Measurements from ENCODE around the gene COL23A1.

The COL23A1 gene

DNA sequence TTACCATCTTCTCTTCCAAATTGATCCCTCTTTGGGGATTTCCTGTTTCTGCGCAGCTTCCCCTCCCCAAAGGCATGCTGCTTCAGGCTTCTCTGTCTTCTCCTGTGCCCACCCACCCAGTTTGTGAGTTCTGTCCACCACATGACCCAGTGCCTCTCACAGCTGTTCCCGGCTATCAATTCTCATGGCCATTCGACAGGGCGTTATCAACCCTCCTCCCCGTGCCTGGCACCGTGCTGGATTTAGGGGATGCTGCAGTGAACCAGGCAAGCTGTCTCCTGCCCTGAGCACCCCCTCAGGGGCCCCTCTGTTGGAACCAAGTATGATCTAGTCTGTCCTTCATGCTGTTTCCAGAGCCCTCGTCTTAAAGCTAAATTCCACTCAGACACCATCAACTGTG, 38.7 kb downstream of the COL23A1 start:
- no peak for DNase-seq

DNA sequence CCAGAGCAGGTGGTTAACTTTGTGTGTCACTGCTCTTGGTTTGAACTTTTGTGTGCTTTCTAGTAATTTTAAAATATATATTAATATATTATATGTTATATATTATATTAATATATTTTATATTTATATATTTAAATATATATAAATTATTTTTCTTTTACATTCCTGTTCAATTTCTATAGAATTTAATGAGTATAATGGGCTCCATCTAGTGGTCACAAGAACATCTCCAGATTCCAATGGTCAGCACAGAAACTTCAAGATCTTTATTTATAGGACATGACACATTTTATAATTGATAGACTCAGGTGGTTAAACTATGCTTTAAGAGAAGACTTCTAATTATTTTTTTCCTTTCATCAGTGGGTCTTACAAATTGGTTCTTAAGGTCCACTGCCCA, 39.1 kb downstream of the COL23A1 start:
- DNase-seq: no peak

DNA sequence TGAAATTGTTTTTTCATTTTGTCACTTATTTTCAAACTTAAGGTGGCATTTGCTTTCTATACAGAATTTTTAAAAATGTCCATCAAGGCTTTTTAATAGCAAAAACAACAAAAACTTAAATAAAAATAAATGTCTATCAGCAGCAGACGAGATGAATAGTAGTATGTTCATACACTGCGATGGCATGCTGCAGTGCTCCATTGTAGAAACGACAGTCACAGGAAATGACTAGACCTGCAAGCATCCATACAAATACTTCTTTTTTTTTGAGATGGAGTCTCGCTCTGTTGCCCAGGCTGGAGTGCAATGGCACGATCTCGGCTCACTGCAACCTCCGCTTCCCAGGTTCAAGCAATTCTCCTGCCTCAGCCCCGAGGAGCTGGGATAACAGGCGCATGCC, 41.4 kb downstream of the COL23A1 start:
- no peak for DNase-seq

DNA sequence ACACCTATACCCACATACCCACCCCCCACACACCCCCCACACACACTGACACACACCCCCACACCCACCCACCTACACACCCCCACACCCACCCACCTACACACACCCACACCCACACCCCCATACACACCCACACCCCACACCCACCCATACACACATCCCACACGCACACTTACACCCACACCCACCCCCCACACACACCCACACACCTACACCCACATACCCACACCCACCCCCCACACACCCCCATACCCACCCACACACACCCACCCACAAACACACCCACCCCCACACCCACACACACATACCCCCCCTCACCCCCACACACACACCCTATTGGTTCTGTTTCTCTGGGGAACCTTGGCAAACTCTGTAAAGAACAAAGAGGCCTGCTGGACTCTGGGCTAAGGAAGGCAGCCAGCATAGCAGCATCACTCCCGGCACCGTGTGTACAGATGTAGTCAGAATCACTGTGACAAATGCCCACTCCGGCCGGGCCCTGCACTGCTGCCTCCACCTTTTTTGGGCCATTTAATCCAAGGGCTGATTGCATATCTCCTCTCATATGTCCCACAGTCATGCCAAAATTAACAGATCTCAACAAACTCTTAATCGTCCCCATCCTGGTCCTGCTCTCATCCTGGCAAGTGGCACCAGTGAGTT, 42.3 kb downstream of the COL23A1 start:
- DNase-seq: no peak

DNA sequence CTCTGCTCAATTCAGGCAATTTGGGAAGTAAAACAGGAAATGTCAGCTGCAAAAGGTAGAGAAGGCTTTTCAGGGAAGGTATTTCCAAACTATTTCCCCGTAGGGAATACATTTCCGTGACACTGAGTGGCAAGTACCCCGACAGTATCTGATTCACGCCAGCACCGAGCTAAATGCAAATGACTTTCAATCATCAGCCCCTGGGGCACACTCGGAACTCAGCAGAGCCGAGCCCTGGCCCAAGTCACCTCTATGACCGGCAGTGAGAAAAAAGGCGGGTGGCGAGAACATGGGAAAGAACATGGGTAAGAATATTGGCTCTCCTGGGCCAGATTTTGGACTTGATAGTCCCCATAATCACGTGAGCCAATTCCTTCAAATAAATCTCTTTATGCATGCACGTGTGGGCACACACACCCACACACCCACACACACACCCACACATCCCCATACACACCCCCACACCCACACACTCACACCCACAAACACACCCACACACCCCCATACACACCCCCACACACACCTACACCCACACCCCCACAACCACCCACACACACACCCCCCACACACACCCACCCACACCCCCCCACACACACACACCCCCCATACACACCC, 43.0 kb downstream of the COL23A1 start:
- no peak for DNase-seq

DNA sequence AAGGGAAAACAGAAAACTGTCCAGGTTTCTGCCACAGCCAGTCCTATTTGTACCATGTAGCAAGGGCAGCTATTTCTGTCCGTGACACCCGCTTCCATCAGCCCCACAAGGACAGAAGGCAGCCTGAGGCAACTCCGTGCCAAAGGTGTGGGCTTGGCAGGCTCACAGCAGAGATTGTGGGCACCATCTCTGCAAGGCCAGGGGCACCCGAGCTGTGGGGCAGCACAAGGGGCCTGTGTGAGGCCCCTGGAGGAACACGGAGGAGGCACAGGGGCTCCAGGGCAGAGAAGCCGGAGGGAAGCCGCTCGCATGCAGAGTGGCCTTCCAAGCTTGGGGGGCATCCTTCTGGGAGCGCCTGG, 43.5 kb downstream of the COL23A1 start:
- DNase-seq: no peak

DNA sequence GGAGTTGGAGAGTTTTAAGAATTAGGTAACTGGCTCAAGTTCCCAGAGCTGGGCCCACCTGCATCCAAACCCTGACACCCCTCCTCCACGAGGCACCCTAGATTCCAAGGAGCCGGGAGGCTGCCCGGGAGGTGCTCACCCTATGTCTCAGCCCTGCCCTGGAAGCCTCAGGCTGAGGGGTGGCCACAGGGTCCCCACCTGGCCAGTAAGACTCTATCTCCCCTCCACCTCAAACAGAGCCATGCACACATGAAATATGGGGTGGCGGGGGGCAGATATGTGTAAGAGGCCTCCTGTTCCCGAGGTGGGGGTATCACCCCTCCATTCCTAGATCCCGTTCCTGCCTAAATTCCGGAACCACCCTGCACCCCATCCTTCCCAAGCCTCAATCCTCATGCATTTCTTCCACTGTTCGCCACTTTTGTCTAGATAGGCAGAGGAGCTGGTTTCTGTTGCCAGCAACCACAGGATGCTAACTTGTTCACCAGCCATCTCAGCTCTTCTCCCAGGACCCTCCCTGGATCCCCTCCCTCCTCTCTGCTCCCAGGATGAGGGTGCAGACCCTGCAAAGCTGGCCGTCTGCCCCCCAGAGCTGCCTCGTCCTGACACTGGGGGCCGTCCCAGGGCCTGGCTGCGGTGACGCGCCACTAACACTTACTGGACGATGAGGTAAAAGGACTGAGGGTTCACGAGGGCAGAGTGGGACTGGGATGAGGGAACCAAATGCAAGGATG, 44.1 kb downstream of the COL23A1 start:
- no peak for DNase-seq

DNA sequence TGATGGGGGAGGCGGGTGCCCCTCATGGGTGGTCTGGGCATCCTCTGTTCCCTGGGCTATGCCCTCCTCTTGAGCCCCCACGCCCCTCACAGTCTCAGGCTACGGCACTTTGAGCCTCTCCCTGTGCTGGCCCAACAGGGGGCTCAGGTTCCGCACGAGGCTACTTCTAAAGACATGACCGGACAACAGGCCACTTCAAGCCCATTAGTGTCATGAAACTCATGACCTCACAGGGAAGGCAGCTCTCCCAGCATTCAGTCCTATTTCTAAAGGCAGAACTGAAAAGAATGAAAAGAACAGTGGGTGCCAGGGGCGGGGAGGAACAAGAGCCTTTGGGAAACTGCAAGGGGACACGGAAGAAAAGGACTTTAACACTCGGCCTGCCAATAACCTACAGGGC, 45.0 kb downstream of the COL23A1 start:
- no peak for DNase-seq

DNA sequence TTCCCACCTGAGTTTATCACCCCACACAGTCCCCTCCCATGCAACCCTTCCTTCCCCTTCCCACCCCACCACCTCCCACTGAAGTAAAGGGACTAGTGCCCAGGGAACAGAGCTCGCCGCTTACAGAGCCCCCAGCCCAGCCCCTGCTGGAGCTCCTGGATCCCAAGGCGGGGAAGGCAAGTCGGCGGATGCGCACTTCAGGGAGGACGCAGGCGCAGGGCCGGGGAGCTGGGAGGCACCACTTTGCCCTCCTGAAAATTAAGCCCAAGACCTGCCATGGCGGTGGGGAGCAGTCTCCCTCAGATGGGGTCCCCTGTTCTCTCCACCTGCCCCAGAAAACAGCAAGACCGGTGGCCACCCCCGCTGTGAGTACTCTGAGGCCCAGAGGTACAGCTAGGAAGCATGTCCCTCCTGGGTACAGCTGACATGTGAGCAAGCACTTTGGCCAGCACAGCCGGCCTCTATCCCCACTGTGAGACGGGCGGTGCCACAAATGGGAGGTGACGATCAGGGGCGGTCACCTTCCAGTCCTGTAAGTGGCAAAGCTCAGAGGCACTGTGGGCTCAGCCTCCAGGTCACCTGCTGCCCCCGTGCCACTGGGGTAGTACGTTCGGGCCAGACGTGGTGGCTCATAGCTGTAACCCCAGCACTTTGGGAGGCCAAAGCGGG, 45.9 kb downstream of the COL23A1 start:
- no peak for DNase-seq

DNA sequence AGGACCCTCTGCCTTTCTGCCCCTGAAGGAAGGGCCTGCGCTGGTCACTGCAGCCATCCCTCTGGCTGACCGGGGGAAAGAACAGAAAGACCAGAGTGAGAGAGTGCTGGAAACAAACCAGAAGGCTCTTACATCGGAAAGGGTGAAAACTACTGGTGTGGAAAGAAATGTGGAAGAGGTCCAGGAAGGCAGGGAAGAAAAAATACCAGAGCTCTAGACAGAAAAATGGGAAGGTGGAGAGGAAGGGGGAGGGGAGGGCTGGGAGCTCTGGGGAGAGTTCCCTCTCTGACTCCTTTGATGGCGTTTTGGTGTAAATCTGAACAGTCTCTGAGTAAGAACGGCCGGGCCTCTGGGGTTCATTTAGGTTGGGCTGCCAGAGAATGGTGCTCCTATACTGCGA, 47.7 kb downstream of the COL23A1 start:
- DNase-seq: no peak

DNA sequence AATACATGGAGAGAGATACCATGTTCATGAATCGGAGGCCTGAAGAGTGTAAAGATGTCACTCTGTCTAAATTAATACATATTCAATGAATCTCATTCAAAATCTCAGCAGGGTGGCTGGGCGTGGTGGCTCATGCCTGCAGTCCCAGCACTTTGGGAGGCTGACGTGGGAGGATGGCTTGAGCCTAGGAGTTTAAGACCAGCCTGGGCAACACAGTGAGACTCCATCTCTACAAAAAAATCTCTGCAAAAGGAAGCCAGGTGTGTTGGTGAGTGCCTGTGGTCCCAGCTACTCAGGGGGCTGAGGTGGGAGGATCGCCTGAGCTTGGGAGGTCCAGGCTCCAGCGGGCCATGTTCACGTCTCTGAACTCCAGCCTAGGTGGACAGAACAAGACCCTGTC, 49.7 kb downstream of the COL23A1 start:
- no peak for DNase-seq

DNA sequence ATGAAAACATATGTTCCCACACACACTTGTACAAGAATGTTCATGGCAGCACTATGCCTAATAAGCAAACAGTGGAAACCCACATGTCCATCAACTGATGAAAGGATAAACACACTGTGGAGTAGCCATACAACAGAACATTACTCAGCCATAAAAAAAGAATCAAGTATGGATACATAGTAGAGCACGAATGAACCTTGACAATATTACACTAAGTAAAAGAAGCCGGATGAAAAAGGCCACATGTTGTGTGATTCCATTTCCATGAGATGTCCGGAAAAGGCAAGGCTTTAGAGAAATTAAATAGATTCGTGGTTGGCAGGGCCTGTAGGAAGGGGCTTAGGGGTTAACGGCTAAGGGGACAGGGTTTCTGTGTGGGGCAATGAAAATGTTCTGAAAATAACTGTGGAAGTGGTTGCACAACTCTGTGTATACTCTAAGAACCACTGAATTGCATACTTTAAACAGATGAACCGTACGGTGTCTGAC, 51.4 kb downstream of the COL23A1 start:
- no peak for DNase-seq

DNA sequence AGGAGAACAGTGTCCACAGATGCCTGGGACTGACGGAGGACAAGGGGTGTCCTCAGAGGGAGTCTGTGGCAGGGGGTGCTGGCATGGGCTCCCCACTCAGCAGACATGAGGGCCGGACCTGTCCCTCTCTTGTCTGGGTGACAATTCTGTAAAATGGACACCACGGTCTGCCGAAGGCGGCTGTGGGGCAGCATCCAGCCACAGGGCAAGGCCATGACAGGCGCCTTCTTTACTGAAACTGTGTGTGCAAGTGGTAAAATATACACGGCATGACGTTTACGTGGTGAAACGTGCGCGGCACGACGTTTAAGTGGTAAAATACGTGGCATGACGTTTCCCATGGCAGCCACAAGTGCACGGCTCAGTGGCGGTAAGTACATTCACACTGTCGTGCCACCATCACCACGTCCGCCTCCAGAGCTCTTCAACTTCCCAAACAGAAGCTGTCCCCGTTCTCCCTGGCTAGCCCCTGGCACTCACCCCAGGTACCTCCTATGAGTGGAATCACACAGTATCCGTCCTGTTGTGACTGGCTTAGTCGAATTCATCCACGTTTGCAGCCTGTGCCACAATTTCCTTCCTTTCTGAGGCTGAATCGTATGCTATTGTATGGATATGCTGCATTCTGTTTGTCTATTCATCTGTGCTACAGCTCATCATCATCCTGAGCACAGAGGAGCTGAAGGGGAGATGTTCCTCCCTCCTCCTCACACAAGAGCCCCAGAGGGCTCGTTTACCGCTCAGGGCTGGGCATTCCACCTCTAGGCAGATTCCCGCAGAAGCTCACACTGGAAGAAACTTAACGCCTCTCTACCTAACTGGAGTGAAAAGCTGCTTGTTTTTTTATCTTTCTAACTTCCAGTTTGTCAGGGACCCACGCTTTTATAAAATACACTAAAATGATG, 52.5 kb downstream of the COL23A1 start:
- no peak for DNase-seq

DNA sequence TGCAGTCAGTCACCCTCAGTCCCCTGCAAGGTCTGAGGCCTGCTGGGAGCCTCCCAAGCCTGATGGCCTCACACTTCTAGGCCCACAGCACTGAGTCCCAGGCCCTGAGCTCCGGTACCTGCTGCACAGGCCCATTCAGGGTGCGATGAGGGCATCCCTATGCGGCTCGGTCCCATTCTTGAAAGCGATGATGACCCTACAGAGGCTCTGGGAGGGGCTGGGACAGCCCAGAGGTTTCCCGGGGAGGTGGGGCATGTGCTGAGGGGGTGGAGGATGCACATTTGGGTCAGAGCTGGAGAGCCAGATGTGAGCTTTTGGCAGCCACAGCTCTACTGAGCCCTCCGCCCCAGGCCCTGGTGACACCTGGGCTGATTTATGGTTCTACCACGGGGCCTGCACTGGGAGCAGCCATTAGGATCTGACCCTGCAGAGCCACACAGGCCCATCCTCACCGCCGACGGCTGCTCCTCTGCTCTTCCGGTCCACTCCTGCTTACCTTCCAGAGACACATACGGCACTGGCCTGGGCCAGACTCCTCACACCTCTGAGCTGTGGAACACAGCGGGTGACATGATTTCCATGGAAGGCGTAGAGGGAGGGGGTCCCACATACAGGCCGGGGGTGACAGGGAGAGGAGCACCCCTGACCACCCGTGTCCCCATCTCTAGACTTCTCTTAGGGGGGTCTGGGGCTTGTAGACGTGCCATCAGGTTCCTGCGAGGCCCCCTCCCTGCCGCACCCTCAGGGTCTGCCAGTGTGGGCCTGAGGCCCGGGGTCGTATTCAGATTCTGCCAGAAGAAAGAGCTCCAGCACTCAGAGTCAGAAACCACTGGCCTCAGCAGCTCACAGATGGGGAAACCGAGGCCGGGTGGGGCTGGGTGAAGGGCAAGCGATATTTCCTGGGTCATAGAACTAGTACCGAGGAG, 53.4 kb downstream of the COL23A1 start:
- no peak for DNase-seq

DNA sequence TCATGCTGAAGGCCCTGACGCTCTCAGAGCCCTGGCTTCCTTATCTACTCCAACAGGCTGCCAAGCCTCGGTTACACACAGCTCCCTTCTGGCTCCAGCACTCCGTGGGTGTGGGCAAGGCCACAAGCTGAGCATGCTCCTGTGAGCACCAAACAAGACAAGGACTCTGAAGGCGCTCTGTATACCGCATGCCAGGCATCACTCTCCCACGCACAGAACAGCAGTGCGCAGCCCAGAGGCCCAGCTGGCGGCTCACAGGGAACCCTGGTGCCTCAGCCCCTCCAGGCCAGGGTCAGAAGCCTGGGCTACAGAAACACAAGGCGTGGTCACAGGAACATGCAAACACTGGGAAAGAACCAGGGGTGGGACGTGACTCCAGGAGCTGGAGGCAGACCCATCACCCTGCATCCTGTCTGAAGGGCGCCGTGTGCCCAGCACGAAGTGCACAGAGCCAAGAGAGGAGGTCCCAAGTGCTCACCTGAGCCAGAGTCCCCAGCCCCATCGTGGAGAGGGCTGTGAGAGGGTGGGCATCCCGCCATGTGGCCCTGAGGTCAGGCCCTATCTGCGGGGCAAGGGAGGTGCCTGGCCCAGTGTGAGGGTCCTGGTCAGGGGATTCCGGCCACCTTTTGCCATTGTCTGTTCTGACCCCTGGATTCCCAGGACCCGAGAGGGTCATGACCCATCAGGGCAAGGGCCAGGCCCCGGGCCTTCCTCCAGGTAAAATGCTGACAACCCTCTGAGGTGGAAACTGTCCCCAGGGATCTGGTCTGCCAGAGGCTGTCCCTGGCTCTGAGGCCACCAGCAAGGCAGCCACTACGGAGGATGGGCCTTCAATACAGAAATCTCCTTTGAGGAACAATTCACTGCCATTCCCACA, 54.7 kb downstream of the COL23A1 start:
- DNase-seq: no peak

DNA sequence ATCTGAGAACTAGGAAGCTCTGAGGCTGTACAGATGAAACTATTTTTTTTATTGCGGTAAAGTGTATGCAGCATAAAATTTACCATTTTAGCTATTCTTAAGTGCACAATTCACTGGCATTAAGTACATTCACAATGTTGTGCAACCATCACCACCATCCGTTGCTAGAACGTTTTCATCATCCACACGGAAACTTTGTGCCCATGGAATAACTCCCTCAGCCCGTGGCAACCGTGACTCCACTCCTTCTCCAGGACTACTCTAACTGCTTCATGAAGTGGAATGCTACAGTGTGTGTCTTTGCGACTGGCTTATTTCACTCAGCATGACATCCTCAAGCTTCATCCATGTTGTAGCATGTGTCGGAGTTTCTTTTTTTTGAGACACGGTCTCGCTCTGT, 57.1 kb downstream of the COL23A1 start:
- DNase-seq: no peak

DNA sequence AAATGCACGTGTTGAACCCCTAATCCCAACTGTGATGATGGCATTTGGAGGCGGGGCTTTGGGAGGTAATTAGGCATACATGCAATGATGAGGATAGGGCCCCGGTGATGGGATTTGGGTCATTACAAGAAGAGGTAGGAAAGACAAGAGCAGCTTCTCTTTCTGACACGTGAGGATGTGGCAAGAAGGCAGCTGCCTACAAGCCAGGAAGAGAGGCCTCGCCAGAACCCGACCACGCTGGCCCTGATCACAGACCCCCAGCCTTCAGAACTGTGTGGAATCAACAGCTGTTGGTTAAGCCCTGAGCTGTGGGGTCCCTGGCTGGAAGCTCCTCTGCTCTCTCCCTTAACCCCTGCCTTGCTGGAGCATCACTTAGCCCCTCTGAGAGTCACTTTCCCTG, 57.5 kb downstream of the COL23A1 start:
- DNase-seq: no peak

DNA sequence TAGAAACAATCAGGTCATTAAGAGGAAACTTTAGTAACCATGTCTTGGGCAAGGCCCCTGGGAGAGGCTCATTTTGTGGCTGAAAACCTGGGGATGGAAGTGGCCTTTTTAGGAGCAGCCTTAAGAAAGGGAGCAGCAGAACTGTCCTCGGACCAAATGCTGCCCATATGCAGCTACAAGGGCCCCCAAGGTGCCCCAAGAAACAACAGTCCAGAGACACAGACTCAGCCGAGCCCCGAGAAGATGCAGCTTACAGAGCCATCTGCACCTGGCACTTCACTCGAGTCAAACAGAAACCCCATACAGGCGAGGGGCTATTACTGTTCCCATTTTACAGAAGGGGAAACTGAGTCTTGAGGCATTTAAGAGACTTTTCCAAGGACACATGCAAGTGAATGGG, 58.0 kb downstream of the COL23A1 start:
- no peak for DNase-seq

DNA sequence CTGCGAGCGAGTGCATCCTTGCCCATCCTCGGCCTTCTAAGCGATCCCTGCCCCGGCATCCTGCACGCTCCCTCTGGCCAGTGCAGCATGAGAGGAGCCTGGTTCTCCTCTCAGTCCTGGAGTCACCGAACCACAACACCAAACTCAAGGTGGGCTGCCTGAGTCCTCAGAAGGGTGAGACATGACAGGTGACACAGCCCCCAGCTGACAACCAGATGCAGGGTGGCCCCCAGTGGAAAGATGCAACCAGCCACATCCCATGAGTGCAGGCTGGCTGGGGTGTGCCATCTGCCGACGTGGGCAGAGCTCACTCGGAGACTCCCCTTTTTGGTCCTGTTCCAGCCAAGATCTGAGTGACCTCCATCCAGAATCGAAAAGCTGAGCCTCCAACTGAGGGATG, 58.4 kb downstream of the COL23A1 start:
- DNase-seq: no peak

DNA sequence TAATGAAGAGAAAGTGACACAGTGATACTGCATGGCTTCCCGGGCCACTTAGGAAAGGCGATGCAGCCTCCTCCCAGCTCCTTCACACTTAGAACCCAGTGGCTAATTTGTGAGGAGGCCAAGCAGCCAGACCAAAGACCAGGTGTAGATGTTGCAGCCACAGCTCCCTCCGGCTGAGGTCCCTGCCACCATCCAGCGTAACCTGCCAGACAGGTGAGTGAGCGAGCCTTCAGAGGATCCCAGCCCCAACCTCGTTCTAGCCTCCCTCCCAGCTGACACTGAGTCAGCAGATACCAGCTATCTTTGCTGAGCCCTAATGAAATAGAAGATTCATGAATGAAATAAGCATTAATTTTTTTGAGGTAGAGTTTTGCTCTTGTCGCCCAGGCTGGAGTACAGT, 59.7 kb downstream of the COL23A1 start:
- no peak for DNase-seq

DNA sequence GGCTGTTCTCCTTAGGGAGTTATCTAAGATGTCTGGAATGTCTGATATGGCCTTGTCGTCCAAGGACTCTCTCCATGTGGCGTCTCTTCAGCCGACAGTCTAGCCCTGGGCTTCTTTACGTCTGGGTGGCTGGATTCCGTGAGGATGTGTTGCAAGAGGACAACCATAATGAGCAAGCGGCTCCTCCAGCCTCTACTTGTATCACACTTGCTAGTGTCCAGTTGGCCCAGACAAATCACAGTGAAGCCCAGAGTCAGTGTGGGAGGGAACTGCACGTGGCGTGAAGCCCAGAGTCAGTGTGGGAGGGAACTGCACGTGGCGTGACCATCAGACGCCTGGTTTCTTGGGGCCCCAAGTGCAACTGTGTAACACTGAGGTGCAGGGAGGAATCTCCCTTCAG, 61.1 kb downstream of the COL23A1 start:
- no peak for DNase-seq
